Measurements from ENCODE around the gene SYNE2.

GRCh38 chr14:63895510-63895909 is 42.7 kb downstream of the SYNE2 start:
- TF ChIP-seq POLR2A (IDR thresholded peaks at IDR 0.05) (no peak), EP300 (IDR thresholded peaks at IDR 0.05) (no peak)
- TF ChIP-seq, protein P1, sequence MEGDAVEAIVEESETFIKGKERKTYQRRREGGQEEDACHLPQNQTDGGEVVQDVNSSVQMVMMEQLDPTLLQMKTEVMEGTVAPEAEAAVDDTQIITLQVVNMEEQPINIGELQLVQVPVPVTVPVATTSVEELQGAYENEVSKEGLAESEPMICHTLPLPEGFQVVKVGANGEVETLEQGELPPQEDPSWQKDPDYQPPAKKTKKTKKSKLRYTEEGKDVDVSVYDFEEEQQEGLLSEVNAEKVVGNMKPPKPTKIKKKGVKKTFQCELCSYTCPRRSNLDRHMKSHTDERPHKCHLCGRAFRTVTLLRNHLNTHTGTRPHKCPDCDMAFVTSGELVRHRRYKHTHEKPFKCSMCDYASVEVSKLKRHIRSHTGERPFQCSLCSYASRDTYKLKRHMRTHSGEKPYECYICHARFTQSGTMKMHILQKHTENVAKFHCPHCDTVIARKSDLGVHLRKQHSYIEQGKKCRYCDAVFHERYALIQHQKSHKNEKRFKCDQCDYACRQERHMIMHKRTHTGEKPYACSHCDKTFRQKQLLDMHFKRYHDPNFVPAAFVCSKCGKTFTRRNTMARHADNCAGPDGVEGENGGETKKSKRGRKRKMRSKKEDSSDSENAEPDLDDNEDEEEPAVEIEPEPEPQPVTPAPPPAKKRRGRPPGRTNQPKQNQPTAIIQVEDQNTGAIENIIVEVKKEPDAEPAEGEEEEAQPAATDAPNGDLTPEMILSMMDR (IDR thresholded peaks at IDR 0.05), result no peak
